ENCODE results near the gene ATAD3B.
"Not testable (repeated sequence)": the region's sequence is repeated elsewhere in the genome, so short reads cannot be mapped to it uniquely, and the experiment has no call there.

Gene ATAD3B

GRCh38 chr1:1504777-1505365 lies 33.3 kb downstream of the ATAD3B start:
- peak overlapping the region; percentile 37 for H3K4me2 ChIP-seq (ENCODE audit: low read depth, low read length, poor library complexity, severe bottlenecking)
- peak; percentile 38 for TF ChIP-seq CTCF (IDR thresholded peaks at IDR 0.05; ENCODE audit: insufficient read depth, low read length, poor library complexity, severe bottlenecking)

GRCh38 chr1:1505366-1505798 lies 33.8 kb downstream of the ATAD3B start:
- not testable (repeated sequence) for H3K9me2 ChIP-seq (replicated peaks; ENCODE audit: insufficient read depth, low read length); H3K36me3 ChIP-seq (ENCODE audit: low read length); H3K4me3 ChIP-seq (ENCODE audit: insufficient read depth, low read length, poor library complexity, severe bottlenecking); H3K9me3 ChIP-seq (ENCODE audit: insufficient read depth, low read length); H4K20me1 ChIP-seq (ENCODE audit: low read depth, low read length); H3K79me2 ChIP-seq (ENCODE audit: insufficient read depth, low read length); H3K27me3 ChIP-seq (ENCODE audit: low read length)
- Histone ChIP-seq H3K4me2 (ENCODE audit: low read depth, low read length, poor library complexity, severe bottlenecking) (peak overlapping the region; percentile 37), H3K9ac (ENCODE audit: low read length) (0 out of 2 replicates have a peak overlapping the region, but pooled peaks have one; percentile 0), H2AFZ (ENCODE audit: low read depth, low read length, severe bottlenecking) (peak overlapping the region; percentile 61), H3F3A (ENCODE audit: insufficient read depth) (peaks cover 16% of the 10 kb centered on the region; the same call in 1 of the 2 replicates), H3K27ac (ENCODE audit: low read depth, low read length) (0 out of 2 replicates have a peak overlapping the region, but pooled peaks have one; percentile 26)

More at GRCh38 chr1:1504777-1505365, 33.3 kb downstream of the ATAD3B start:
- H3K36me3 ChIP-seq (ENCODE audit: low read length); H4K20me1 ChIP-seq (ENCODE audit: low read depth, low read length); H3K9me2 ChIP-seq (replicated peaks; ENCODE audit: insufficient read depth, low read length); H3K79me2 ChIP-seq (ENCODE audit: insufficient read depth, low read length); H3K27me3 ChIP-seq (ENCODE audit: low read length); H3K4me3 ChIP-seq (ENCODE audit: insufficient read depth, low read length, poor library complexity, severe bottlenecking); H3K9me3 ChIP-seq (ENCODE audit: insufficient read depth, low read length): not testable (repeated sequence)
- Histone ChIP-seq H3K27ac (ENCODE audit: low read depth, low read length) (0 out of 2 replicates have a peak overlapping the region, but pooled peaks have one; percentile 26), H2AFZ (ENCODE audit: low read depth, low read length, severe bottlenecking) (peak overlapping the region; percentile 61), H3F3A (ENCODE audit: insufficient read depth) (peaks cover 15% of the 10 kb centered on the region; the same call in 1 of the 2 replicates), H3K9ac (ENCODE audit: low read length) (0 out of 2 replicates have a peak overlapping the region, but pooled peaks have one; percentile 0)

- not testable (repeated sequence) for H3K27me3 ChIP-seq (ENCODE audit: low read length); H3K79me2 ChIP-seq (ENCODE audit: insufficient read depth, low read length); H3K4me3 ChIP-seq (ENCODE audit: insufficient read depth, low read length, poor library complexity, severe bottlenecking); H3K9ac ChIP-seq (ENCODE audit: low read length); H3K9me2 ChIP-seq (replicated peaks; ENCODE audit: insufficient read depth, low read length); H3K36me3 ChIP-seq (ENCODE audit: low read length); H3K4me2 ChIP-seq (ENCODE audit: low read depth, low read length, poor library complexity, severe bottlenecking); H3K9me3 ChIP-seq (ENCODE audit: insufficient read depth, low read length); H4K20me1 ChIP-seq (ENCODE audit: low read depth, low read length); H3K27ac ChIP-seq (ENCODE audit: low read depth, low read length)
- peaks cover 20% of the 10 kb centered on the region; the same call in 1 of the 2 replicates for H3F3A ChIP-seq (ENCODE audit: insufficient read depth)
- H2AFZ ChIP-seq (ENCODE audit: low read depth, low read length, severe bottlenecking), result peak overlapping the region; percentile 61
These were observed 34.2 kb downstream of the ATAD3B start for GRCh38 chr1:1505801-1506200.

- Histone ChIP-seq H3K4me2 (ENCODE audit: low read depth, low read length, poor library complexity, severe bottlenecking) (no peak overlapping the region), H3K79me2 (ENCODE audit: insufficient read depth, low read length) (no peaks in the 10 kb centered on the region), H3K27me3 (ENCODE audit: low read length) (no peaks in the 10 kb centered on the region), H3K4me3 (ENCODE audit: insufficient read depth, low read length, poor library complexity, severe bottlenecking) (no peak overlapping the region), H2AFZ (ENCODE audit: low read depth, low read length, severe bottlenecking) (no peak overlapping the region), H3K9ac (ENCODE audit: low read length) (no peak overlapping the region), H3K27ac (ENCODE audit: low read depth, low read length) (no peak overlapping the region), H3F3A (ENCODE audit: insufficient read depth) (peaks cover 21% of the 10 kb centered on the region; the same call in 1 of the 2 replicates), H4K20me1 (ENCODE audit: low read depth, low read length) (no peaks in the 10 kb centered on the region), H3K9me3 (ENCODE audit: insufficient read depth, low read length) (no peaks in the 10 kb centered on the region), H3K9me2 (replicated peaks; ENCODE audit: insufficient read depth, low read length) (no peaks in the 10 kb centered on the region), H3K36me3 (ENCODE audit: low read length) (no peaks in the 10 kb centered on the region)
- TF ChIP-seq EZH2phosphoT487 (conservative IDR thresholded peaks at IDR 0.05; ENCODE audit: low read length) (no peak), CTCF (IDR thresholded peaks at IDR 0.05; ENCODE audit: insufficient read depth, low read length, poor library complexity, severe bottlenecking) (no peak)
These were observed 35.7 kb downstream of the ATAD3B start for GRCh38 chr1:1507305-1507704.

- not testable (repeated sequence) for H2AFZ ChIP-seq (ENCODE audit: low read depth, low read length, severe bottlenecking); H4K20me1 ChIP-seq (ENCODE audit: low read depth, low read length); H3K27me3 ChIP-seq (ENCODE audit: low read length); H3K9me3 ChIP-seq (ENCODE audit: insufficient read depth, low read length); H3K9me2 ChIP-seq (replicated peaks; ENCODE audit: insufficient read depth, low read length); H3K4me2 ChIP-seq (ENCODE audit: low read depth, low read length, poor library complexity, severe bottlenecking); H3K27ac ChIP-seq (ENCODE audit: low read depth, low read length); H3K36me3 ChIP-seq (ENCODE audit: low read length); H3K9ac ChIP-seq (ENCODE audit: low read length); H3K4me3 ChIP-seq (ENCODE audit: insufficient read depth, low read length, poor library complexity, severe bottlenecking)
- peaks cover 11% of the 10 kb centered on the region for H3K79me2 ChIP-seq (ENCODE audit: insufficient read depth, low read length)
- H3F3A ChIP-seq (ENCODE audit: insufficient read depth), result peaks cover 21% of the 10 kb centered on the region; the same call in 1 of the 2 replicates
These were observed 37.4 kb downstream of the ATAD3B start for GRCh38 chr1:1508775-1509464.

- not testable (repeated sequence) for H3K27me3 ChIP-seq (ENCODE audit: low read length); H3K4me3 ChIP-seq (ENCODE audit: insufficient read depth, low read length, poor library complexity, severe bottlenecking); H2AFZ ChIP-seq (ENCODE audit: low read depth, low read length, severe bottlenecking); H3K9me2 ChIP-seq (replicated peaks; ENCODE audit: insufficient read depth, low read length); H4K20me1 ChIP-seq (ENCODE audit: low read depth, low read length); H3K9me3 ChIP-seq (ENCODE audit: insufficient read depth, low read length); H3K36me3 ChIP-seq (ENCODE audit: low read length); H3K27ac ChIP-seq (ENCODE audit: low read depth, low read length); H3K4me2 ChIP-seq (ENCODE audit: low read depth, low read length, poor library complexity, severe bottlenecking); H3K9ac ChIP-seq (ENCODE audit: low read length)
- H3F3A ChIP-seq (ENCODE audit: insufficient read depth), result peaks cover 21% of the 10 kb centered on the region; the same call in 1 of the 2 replicates
- peaks cover 14% of the 10 kb centered on the region for H3K79me2 ChIP-seq (ENCODE audit: insufficient read depth, low read length)
These were observed 37.9 kb downstream of the ATAD3B start for GRCh38 chr1:1509465-1509850.
